Muscle layer of duodenum (tissue), 2 donors: ENCODE results near the gene COX6B2.

Experiments used
- H3K27ac ChIP-seq: one replicate; pipeline ENCODE4 v1.7.0; 2013; ENCODE audit warnings: mild to moderate bottlenecking, low read length
- H3K27me3 ChIP-seq: one replicate; pipeline ENCODE4 v1.7.0; 2013; ENCODE audit warnings: low read depth, mild to moderate bottlenecking, control low read depth, low read length
- H3K36me3 ChIP-seq, 2 donors: one replicate each; pipeline ENCODE4 v1.7.0; 2013; ENCODE audit warnings: low read length in 2 of 2, control low read depth in 1 of 2, mild to moderate bottlenecking in 1 of 2; ENCODE audit not compliant: insufficient read depth in 2 of 2, control insufficient read depth in 1 of 2
- H3K4me1 ChIP-seq, 2 donors: one replicate each; pipeline ENCODE4 v1.7.0; 2013; ENCODE audit warnings: low read length in 2 of 2, mild to moderate bottlenecking in 2 of 2, control low read depth in 1 of 2, moderate library complexity in 1 of 2; ENCODE audit not compliant: insufficient read depth in 2 of 2, control insufficient read depth in 1 of 2
- H3K4me3 ChIP-seq, 2 donors: one replicate each; pipeline ENCODE4 v1.7.0; 2013; ENCODE audit warnings: low read length in 2 of 2, low read depth in 1 of 2, mild to moderate bottlenecking in 1 of 2
- H3K9me3 ChIP-seq, 2 donors: one replicate each; pipeline ENCODE4 v1.7.0; 2013; ENCODE audit warnings: low read length in 2 of 2, control low read depth in 1 of 2, mild to moderate bottlenecking in 1 of 2; ENCODE audit not compliant: control insufficient read depth in 1 of 2
- donor health status: healthy.

The COX6B2 gene

GRCh38 chr19:55379174-55379573 lies 24.7 kb upstream of the COX6B2 start:
- Histone ChIP-seq H3K36me3 (no peaks in the 10 kb centered on the region), H3K4me1 (peaks cover 0 to 10% of the 10 kb centered on the region in 2 donors), H3K27me3 (peaks cover 7% of the 10 kb centered on the region), H3K9me3 (no peaks in the 10 kb centered on the region), H3K27ac (no peak overlapping the region), H3K4me3 (no peak overlapping the region)

- H3K4me1 ChIP-seq = peaks cover 0 to 5% of the 10 kb centered on the region in 2 donors
- H3K27me3 ChIP-seq = peaks cover 19% of the 10 kb centered on the region
- H3K4me3 ChIP-seq = no peak overlapping the region
- H3K36me3 ChIP-seq = no peaks in the 10 kb centered on the region
- no peaks in the 10 kb centered on the region for H3K9me3 ChIP-seq
- H3K27ac ChIP-seq = no peak overlapping the region
Observed at GRCh38 chr19:55377356-55378131, 23.0 kb upstream of the COX6B2 start.

- H3K27me3 ChIP-seq = peaks cover 28% of the 10 kb centered on the region
- peaks cover 0 to 5% of the 10 kb centered on the region in 2 donors for H3K4me1 ChIP-seq
- H3K27ac ChIP-seq = no peak within 1 kb of the TSS
- no peaks in the 10 kb centered on the region for H3K9me3 ChIP-seq
- H3K4me3 ChIP-seq = no peak within 1 kb of the TSS
- H3K36me3 ChIP-seq = no peaks in the 10 kb centered on the region
Observed at GRCh38 chr19:55376241-55376933, 21.9 kb upstream of the COX6B2 start, which contains the start of gene TMEM190. TSS of gene TMEM190 (plus strand) at chr19:55376826. CDS start at chr19:55376854, 28 bp downstream.

GRCh38 chr19:55373993-55374757 lies 19.7 kb upstream of the COX6B2 start:
- H3K4me1 ChIP-seq = peaks cover 0 to 13% of the 10 kb centered on the region in 2 donors
- no peak overlapping the region for H3K27ac ChIP-seq
- H3K36me3 ChIP-seq = no peaks in the 10 kb centered on the region
- H3K4me3 ChIP-seq = no peak overlapping the region
- H3K9me3 ChIP-seq = no peaks in the 10 kb centered on the region
- peaks cover 42% of the 10 kb centered on the region for H3K27me3 ChIP-seq

- Histone ChIP-seq H3K4me3 (no peak overlapping the region), H3K4me1 (peaks cover 0 to 20% of the 10 kb centered on the region in 2 donors), H3K27ac (no peak overlapping the region), H3K36me3 (no peaks in the 10 kb centered on the region), H3K9me3 (no peaks in the 10 kb centered on the region), H3K27me3 (peaks cover 49% of the 10 kb centered on the region)
Observed at GRCh38 chr19:55373306-55373992, 18.9 kb upstream of the COX6B2 start.

- H3K9me3 ChIP-seq = no peaks in the 10 kb centered on the region
- no peaks in the 10 kb centered on the region for H3K36me3 ChIP-seq
- peaks cover 46% of the 10 kb centered on the region for H3K27me3 ChIP-seq
- H3K27ac ChIP-seq = no peak overlapping the region
- H3K4me1 ChIP-seq = peaks cover 0 to 15% of the 10 kb centered on the region in 2 donors
- no peak overlapping the region for H3K4me3 ChIP-seq
Observed at GRCh38 chr19:55372316-55373081, 18.0 kb upstream of the COX6B2 start.

- Histone ChIP-seq H3K27me3 (peaks cover 45% of the 10 kb centered on the region), H3K4me1 (peaks cover 0 to 15% of the 10 kb centered on the region in 2 donors), H3K36me3 (no peaks in the 10 kb centered on the region), H3K27ac (no peak within 1 kb of the TSS), H3K4me3 (peak within 1 kb of the TSS in 1 of 2 donors; percentile 49), H3K9me3 (no peaks in the 10 kb centered on the region)
Observed at GRCh38 chr19:55370305-55370988, 15.9 kb upstream of the COX6B2 start, which contains the start of gene IL11. TSS of gene IL11 (minus strand) at chr19:55370463. CDS start at chr19:55370310, 153 bp downstream.

GRCh38 chr19:55369653-55370304 lies 15.3 kb upstream of the COX6B2 start:
- Histone ChIP-seq H3K4me1 (peaks cover 0 to 15% of the 10 kb centered on the region in 2 donors), H3K4me3 (peak overlapping the region in 1 of 2 donors; percentile 49), H3K36me3 (no peaks in the 10 kb centered on the region), H3K27ac (no peak overlapping the region), H3K27me3 (peaks cover 46% of the 10 kb centered on the region), H3K9me3 (no peaks in the 10 kb centered on the region)

- Histone ChIP-seq H3K4me1 (peaks cover 0 to 15% of the 10 kb centered on the region in 2 donors), H3K4me3 (no peak overlapping the region), H3K27ac (no peak overlapping the region), H3K27me3 (peaks cover 45% of the 10 kb centered on the region), H3K9me3 (no peaks in the 10 kb centered on the region), H3K36me3 (no peaks in the 10 kb centered on the region)
Observed at GRCh38 chr19:55368701-55369563, 14.4 kb upstream of the COX6B2 start.
